GM20431 (cell line): ENCODE measurements around the gene HPCAL1.

Experiments used
- in situ Hi-C: fragments of 300-500 bp; cut with MseI, MboI; formaldehyde crosslinking; loops from one replicate; pipeline ENCODE4 v1.15.0; 2020; ENCODE audit warnings: low sequenced_read_pairs; ENCODE audit not compliant: unreplicated experiment

Gene HPCAL1

GRCh38 chr2:10378189-10378588, 75.5 kb downstream of the HPCAL1 start:
- in situ Hi-C loops, result no loop called here

DNA sequence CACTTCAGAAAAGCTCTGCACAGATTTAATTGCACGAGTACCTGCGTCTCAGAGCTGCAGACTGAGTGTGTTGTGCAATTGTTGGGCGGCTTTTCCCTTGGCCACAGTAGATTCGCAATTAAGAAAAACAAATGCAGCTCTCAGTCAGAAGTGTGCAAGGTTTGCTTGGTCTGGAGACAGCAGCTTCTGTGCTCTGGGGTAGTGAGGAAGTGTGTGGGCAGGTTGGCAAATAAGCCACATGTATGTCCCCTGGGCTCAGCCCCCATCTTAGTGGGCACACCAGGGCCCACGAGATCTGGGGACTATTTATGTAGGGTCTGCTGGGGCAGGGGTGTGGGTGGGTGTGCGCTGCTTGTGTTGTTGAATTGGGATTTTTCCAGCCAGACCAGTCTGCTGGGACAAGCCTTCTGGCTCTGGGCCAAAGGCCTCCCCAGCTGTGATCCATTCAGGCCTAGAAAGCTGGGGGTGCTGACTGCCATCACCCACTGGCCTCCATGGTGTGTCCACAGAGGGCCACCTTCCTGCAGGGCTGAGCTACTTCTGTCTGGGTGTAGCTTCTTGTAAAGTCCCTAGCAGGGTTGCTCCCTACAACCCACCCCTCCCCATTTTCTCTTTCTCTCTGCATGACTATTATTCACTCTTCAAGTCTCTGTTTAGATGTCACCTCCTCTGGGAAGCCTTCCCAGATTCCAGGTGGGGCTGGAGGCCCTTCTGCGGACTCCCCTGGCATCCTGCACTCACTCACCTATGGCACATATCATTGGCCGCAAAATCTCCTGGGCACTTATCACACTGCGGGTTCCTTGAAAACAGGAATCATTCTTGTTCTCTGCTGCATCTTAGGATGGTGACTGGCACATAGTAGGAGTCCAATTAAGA, 77.6 kb downstream of the HPCAL1 start:
- in situ Hi-C loops, result no loop called here

- in situ Hi-C loops, result no loop called here
Observed at GRCh38 chr2:10381997-10382353, 79.3 kb downstream of the HPCAL1 start.

DNA sequence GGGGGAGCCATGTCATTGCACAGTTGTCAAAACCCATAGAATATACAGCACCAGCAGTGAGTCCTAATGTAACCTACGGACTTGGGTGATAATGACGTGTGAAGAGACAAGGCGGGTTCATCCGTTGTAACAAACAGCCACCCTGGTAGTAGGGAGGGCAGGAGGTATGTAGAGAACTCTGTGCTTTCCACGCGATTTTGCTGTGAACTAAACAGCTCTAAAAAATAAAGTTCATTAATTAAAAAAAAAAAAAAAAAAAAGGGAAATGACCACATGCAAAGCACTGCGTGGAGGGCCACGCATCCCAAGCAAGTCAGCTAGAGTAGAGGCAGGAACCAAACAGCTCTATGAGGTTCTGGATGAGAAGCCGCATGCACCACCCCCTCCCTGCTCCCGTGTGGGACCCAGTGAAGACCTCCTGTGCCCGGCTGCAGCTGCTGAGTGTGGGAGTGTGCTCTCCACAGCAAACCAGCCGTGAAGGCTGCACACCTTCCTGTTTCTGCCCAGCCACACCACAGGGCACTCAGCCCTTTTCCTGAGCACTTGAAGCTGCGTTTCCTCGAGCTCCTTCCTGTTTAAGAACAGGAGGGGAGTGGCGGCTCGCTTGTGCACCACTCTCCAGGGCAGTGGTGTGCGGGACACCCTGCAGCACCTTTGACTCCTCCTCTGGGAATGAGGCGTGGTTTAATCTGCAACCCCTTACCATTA, 79.8 kb downstream of the HPCAL1 start:
- in situ Hi-C loops, result no loop called here

GRCh38 chr2:10383960-10384734, 81.4 kb downstream of the HPCAL1 start:
- in situ Hi-C loops, result no loop called here

DNA sequence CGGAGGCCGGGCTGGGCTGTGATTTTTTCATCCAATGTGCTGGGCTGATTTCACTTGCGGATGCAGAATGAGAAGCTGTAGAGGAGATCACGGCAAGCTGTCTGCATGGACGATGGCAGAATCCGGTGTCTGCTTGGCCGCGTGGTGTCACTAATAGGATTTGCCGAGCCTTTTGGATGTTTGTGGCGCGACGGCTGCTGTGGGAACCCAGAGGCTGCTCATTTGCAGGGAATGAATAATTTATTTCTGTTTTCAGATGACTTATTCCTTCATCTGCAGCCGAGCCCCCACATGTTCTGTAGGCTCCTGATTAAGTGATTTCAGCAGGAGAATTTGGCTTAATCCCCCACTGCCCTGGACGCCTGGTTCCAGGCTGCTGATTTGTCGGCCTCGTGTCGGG, 82.8 kb downstream of the HPCAL1 start:
- in situ Hi-C loops, result no loop called here

DNA sequence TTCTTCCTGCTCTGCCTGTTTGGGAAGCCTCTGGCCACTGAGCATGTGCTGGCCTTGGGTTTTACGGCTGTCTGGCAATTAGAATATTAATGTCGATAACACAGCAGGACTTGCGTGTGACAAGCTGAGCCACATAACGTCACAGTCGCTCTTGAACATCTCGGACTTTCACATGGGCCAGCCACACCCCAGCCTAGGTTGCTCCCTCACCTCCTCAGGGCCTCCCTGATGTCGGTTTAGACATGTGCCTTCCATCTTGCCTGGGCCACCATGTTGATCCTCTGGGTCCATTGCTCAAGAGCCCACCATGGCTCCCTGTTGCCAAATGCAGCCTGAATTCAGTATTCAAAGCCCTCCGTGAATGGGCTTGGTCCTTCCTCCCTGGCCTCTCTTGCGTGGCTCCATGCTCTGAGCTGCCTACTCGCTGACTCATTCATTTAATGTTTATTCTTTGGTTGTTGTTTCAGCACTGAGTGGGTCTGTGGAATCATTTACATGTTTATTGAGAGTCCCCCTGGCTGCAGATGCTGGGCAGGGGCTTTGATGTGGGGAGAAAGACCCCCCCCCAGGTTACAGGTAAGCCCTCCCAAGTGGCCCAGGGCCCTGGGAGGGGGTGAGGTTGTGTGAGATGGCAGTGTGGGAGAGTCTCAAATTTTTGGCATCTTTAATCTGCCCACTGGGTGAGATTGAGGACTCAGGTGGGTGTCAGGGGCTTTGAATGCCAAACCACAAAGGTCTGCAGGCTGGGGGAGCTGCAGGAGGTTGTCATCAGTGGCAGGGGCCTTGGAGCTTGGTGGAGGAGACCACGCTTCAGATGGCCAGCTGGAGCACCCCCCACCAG, 83.4 kb downstream of the HPCAL1 start:
- in situ Hi-C loops, result no loop called here

GRCh38 chr2:10387033-10387432, 84.3 kb downstream of the HPCAL1 start:
- in situ Hi-C loops, result no loop called here

- in situ Hi-C loops, result no loop called here
Observed at GRCh38 chr2:10388954-10389560, 86.4 kb downstream of the HPCAL1 start.

GRCh38 chr2:10389573-10389972, 86.9 kb downstream of the HPCAL1 start:
- in situ Hi-C loops, result no loop called here

GRCh38 chr2:10390369-10390801, 87.7 kb downstream of the HPCAL1 start:
- in situ Hi-C loops, result no loop called here

DNA sequence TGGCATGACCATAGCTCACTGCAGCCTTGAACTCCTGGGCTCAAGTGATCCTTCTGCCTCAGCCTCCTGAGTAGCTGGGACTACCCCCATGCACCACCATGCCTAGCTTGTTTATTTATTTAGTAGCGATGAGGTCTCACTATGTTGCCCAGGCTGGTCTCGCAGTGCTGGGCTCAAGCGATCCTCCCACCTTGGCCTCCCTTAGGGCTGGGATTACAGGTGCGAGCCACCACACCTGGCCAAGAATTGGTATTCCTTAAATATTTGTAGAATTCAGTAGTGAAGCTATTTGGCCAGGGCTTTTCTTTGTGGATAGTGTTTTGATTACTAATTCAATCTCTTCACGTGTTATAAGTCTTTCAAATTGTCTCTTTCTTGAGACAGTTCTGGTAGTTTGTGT, 89.4 kb downstream of the HPCAL1 start:
- in situ Hi-C loops, result no loop called here

DNA sequence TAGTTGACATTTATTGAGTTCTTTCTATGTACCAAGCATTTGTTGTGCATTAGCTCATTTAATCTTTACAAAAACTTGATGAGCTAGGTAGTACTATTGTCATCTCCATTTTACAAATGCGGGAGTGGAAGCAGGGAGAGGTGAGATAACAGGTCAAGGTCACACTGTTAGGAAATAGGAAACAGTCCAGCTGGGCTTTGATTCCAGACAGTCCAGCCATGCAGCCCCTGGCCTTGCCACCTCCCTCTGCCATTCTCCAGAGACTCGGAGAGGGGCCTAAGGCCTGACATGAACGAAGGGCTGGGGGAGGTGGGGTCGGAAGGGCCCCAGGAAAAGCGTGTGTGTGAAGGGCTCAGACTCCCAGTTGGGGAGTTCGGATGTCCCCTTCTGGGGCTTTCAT, 89.8 kb downstream of the HPCAL1 start:
- in situ Hi-C loops, result no loop called here

GRCh38 chr2:10392951-10393639, 90.4 kb downstream of the HPCAL1 start:
- in situ Hi-C loops, result no loop called here

DNA sequence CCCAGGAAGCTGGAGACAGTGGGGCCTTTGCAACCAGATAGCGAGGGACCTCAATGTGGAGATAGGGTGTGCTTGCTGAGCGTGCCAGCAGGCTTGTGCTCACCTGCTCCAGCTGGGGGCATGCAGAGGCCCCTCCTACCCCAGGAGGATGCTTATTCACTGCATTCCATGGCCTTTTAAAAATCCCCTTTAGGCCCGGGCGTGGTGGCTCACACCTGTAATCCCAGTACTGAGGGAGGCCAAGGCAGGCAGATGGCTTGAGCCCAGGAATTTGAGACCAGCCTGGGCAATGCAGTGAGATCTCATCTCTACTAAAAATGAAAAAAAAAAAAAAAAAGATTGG, 90.9 kb downstream of the HPCAL1 start:
- in situ Hi-C loops, result no loop called here

DNA sequence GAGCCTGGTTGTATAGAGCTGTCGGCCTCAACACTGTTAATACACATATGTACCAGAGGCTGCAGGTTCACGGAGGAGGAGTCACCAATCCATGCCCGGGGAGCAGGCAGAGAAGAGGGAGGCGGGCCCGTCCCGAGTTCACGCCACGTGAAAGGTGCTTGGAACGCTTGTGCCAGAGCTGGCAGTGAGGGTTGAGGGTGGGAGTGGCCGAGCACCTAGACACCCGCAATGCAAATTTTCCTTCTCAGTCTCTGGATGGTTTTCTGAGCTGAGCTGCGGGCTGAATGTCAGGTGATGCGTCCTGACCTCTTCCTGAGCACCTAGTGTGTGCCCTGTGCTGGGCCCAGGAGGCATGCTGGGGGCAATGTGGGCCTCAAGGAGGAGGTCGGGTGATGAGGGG, 93.2 kb downstream of the HPCAL1 start:
- in situ Hi-C loops, result no loop called here

- in situ Hi-C loops, result no loop called here
Observed at GRCh38 chr2:10396464-10396863, 93.8 kb downstream of the HPCAL1 start.

DNA sequence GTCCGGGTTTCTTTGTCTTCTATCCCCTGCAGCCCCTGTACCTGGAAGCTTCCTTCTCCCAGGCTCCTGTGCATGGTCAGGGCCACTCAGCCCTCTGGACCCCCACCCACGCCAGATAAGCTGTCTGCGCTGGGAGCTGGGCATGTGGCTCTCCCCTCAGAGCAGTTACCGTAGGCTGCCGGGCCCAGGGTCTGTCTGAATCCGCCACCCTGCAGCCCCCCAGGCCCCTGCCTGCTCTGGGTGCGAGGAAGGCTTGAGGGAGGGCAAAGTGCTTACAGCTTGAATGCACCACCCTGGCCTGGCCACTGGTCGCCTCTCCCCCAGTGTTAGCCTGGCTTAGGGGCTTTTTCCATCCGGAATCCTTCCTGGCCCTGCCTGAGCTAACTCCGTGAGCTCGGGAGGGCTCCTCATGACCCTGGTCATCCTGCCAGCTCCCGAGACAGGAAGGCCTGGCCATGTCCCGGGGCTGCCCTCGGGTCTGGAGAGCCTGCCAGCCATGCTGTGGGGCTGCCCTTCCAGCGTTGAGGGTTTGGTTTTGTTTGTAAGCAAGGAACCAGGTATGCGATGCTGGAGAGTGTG, 94.7 kb downstream of the HPCAL1 start:
- in situ Hi-C loops, result no loop called here

GRCh38 chr2:10397878-10398277, 95.2 kb downstream of the HPCAL1 start:
- in situ Hi-C loops, result no loop called here
